RPMI8226 (cell line): Measurements from ENCODE around the gene GALNT17.

ENCODE experiments used
- DNase-seq: peaks from one replicate; pipeline ENCODE4 v3.0.0-alpha.2; 2015

GALNT17 gene

GRCh38 chr7:71753956-71754664 is 622.2 kb downstream of the GALNT17 start:
- no peak for DNase-seq

GRCh38 chr7:71754828-71755227 is 622.9 kb downstream of the GALNT17 start:
- no peak for DNase-seq

GRCh38 chr7:71761336-71761735 is 629.4 kb downstream of the GALNT17 start:
- DNase-seq, result no peak
